Central memory CD8-positive, alpha-beta T cell (primary cell): ENCODE results near the gene ODAM.
"Not testable (repeated sequence)": the region's sequence is repeated elsewhere in the genome, so short reads cannot be mapped to it uniquely, and the experiment has no call there.

Experiments used
- ATAC-seq: fragments of 150-1000 bp; cut with Tn5 transposase; replicated peaks from 2 replicates; pipeline ENCODE4 v1.10.0; 2022; ENCODE audit warnings: mild to moderate bottlenecking, moderate FRiP score, moderate number of reproducible peaks; ENCODE audit not compliant: poor library complexity, severe bottlenecking; ENCODE audit errors: extremely low read depth
- DNase-seq, 2 donors: peaks; one replicate each; pipeline ENCODE4 v3.0.0; 2021; ENCODE audit warnings: low spot score in 2 of 2
- H3K27ac Mint-ChIP-seq: one replicate; pipeline ENCODE4 v1.8.0; 2022; ENCODE audit warnings: low read depth, mild to moderate bottlenecking, moderate library complexity, mixed read lengths
- H3K27me3 Mint-ChIP-seq: one replicate; pipeline ENCODE4 v1.8.0; 2022; ENCODE audit warnings: mixed read lengths
- H3K36me3 Mint-ChIP-seq: one replicate; pipeline ENCODE4 v1.8.0; 2022; ENCODE audit warnings: mild to moderate bottlenecking, moderate library complexity, mixed read lengths; ENCODE audit not compliant: insufficient read depth
- H3K4me1 Mint-ChIP-seq: one replicate; pipeline ENCODE4 v1.8.0; 2022; ENCODE audit warnings: mixed read lengths
- H3K4me3 Mint-ChIP-seq: one replicate; pipeline ENCODE4 v1.8.0; 2022; ENCODE audit warnings: mild to moderate bottlenecking, moderate library complexity, mixed read lengths
- H3K9me3 Mint-ChIP-seq: one replicate; pipeline ENCODE4 v1.8.0; 2022; ENCODE audit warnings: mixed read lengths

ODAM gene

DNA sequence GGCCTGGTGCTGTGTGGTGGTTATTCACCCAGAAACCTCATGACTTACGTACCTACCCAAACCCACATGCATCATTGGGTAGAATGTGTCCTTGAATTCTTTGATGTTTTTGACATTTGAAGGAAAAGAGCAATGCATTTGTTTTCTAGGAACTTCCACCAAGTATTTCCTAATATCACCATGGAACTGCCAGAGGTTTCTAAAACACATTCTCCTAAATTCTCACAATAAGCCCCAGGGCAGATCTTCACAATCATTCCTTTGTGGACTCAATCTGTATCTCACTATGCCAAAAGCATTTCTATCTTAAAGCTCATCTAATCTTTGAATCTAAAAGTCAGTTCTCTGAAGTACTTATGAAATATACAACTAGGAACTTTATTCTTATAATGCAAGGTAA lies 8.3 kb upstream of the ODAM start:
- H3K9me3 Mint-ChIP-seq: peaks cover 9% of the 10 kb centered on the region
- no peaks in the 10 kb centered on the region for H3K27me3 Mint-ChIP-seq
- no peaks in the 10 kb centered on the region for H3K36me3 Mint-ChIP-seq
- DNase-seq (no peak), ATAC-seq (no peak)
- no peaks in the 10 kb centered on the region for H3K4me1 Mint-ChIP-seq
- no peak overlapping the region for H3K4me3 Mint-ChIP-seq
- no peak overlapping the region for H3K27ac Mint-ChIP-seq

DNA sequence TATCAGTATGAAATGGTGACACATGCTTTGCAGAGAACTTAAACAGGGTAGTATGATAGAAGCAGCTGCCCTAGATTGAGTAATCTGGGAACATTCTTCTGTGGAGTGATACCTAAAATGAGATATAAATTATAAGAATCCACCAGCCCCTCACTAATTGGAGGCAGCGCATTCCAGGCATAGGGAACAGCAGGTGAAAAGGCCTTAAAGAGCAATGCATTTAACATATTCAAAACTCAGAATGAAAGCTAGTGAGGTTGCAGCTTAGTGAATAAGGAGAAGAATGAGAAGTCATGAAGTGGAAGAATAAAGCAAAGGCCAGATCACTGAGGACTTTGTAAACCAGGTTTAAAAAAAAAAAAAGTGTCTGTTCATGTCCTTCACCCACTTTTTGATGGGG lies 4.9 kb upstream of the ODAM start:
- Mint-ChIP-seq H3K4me1 (no peaks in the 10 kb centered on the region), H3K27me3 (no peaks in the 10 kb centered on the region), H3K4me3 (no peak overlapping the region), H3K9me3 (peaks cover 9% of the 10 kb centered on the region), H3K27ac (no peak overlapping the region), H3K36me3 (no peaks in the 10 kb centered on the region)
- ATAC-seq (no peak), DNase-seq (no peak)

DNA sequence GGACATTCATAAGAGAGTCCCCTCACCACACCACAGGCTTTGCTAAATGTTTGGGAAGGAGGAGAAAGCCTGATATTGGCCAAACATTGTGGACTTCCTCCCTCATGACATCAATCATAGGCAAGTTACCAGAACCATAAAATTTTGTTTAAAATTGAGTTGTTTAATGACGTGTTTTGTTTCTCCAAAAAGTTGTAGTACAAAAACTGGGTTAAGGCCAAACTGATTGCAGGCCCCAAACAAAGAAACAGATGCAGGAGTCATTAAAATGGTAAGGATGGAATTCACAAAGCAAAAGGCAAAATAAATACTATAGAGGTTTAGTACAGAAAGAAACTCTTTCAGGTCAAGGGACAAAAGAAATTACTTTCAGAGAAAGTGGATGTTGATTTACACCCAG lies 3.9 kb upstream of the ODAM start:
- no peak for DNase-seq
- Mint-ChIP-seq H3K4me3 (no peak overlapping the region), H3K36me3 (no peaks in the 10 kb centered on the region), H3K27me3 (no peaks in the 10 kb centered on the region), H3K9me3 (peaks cover under 1% of the 10 kb centered on the region), H3K4me1 (no peaks in the 10 kb centered on the region), H3K27ac (no peak overlapping the region)
- ATAC-seq: no peak

- Mint-ChIP-seq H3K4me3 (no peak overlapping the region), H3K36me3 (no peaks in the 10 kb centered on the region), H3K27ac (no peak overlapping the region), H3K9me3 (no peaks in the 10 kb centered on the region), H3K4me1 (no peaks in the 10 kb centered on the region), H3K27me3 (no peaks in the 10 kb centered on the region)
- no peak for ATAC-seq
- DNase-seq: no peak
Observed at GRCh38 chr4:70192895-70193294, 2.6 kb upstream of the ODAM start.

DNA sequence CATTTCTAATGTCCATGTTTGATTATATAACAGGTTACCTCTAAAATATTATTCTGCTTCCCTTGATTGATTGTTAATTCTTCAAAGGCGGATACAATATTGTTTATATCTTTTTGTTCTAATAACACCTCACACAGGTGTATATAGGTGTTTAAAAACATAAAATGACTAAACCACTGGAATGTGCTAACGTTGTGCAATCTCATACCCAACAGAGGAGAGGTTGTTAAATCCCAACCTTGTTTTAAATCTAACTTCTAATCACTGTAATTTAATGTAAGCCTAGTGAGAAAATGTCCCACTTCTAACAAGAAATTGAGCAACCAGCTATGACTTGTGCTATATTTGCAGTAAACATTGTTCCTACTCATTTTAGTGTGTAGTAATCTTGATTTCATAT lies 1.3 kb downstream of the ODAM start:
- ATAC-seq (no peak), DNase-seq (no peak)
- Mint-ChIP-seq H3K9me3 (no peaks in the 10 kb centered on the region), H3K36me3 (no peaks in the 10 kb centered on the region), H3K27ac (no peak overlapping the region), H3K4me1 (no peaks in the 10 kb centered on the region), H3K27me3 (no peaks in the 10 kb centered on the region), H3K4me3 (no peak overlapping the region)

DNA sequence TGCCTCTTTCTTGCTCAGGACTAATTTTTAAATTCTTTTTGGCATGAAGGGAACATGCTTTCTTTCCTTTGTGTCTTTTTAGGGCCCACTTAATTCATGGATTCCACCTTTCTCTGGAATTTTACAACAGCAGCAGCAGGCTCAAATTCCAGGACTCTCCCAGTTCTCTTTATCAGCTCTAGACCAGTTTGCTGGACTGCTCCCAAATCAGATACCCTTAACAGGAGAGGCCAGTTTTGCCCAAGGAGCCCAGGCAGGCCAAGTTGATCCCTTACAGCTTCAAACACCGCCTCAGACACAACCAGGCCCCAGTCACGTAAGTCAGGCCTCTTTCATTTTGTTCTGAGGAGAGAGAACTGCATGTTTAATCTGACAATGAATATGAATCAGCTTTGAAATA lies 2.3 kb downstream of the ODAM start:
- Mint-ChIP-seq H3K4me1 (no peaks in the 10 kb centered on the region), H3K4me3 (no peak overlapping the region), H3K36me3 (no peaks in the 10 kb centered on the region), H3K9me3 (no peaks in the 10 kb centered on the region), H3K27me3 (no peaks in the 10 kb centered on the region), H3K27ac (no peak overlapping the region)
- no peak for DNase-seq
- no peak for ATAC-seq

- no peak overlapping the region for H3K4me3 Mint-ChIP-seq
- H3K27ac Mint-ChIP-seq: no peak overlapping the region
- H3K9me3 Mint-ChIP-seq: peaks cover under 1% of the 10 kb centered on the region
- ATAC-seq: no peak
- H3K27me3 Mint-ChIP-seq: no peaks in the 10 kb centered on the region
- no peaks in the 10 kb centered on the region for H3K36me3 Mint-ChIP-seq
- DNase-seq: no peak
- H3K4me1 Mint-ChIP-seq: no peaks in the 10 kb centered on the region
Observed at GRCh38 chr4:70203601-70204000, 8.1 kb downstream of the ODAM start.

DNA sequence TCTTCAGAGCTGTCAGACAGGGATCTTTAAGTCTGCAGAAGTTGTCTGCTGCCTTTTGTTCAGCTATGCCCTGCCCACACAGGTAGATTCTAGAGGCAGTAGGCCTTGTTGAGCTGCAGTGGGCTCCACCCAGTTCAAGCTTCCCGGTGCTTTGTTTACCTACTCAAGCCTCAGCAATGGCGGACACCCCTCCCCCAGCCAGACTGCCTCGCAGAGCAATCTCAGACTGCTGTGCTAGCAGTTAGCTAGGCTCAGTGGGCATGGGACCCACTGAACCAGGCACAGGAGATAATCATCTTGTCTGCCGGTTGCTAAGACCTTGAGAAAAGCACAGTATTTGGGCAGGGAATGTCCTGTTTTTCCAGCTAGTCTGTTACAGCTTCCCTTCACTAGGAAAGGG lies 17.2 kb downstream of the ODAM start:
- not testable (repeated sequence) for H3K36me3 Mint-ChIP-seq, H3K27ac Mint-ChIP-seq, H3K4me3 Mint-ChIP-seq, H3K27me3 Mint-ChIP-seq, DNase-seq, ATAC-seq, H3K4me1 Mint-ChIP-seq
- peaks cover 29% of the 10 kb centered on the region for H3K9me3 Mint-ChIP-seq

DNA sequence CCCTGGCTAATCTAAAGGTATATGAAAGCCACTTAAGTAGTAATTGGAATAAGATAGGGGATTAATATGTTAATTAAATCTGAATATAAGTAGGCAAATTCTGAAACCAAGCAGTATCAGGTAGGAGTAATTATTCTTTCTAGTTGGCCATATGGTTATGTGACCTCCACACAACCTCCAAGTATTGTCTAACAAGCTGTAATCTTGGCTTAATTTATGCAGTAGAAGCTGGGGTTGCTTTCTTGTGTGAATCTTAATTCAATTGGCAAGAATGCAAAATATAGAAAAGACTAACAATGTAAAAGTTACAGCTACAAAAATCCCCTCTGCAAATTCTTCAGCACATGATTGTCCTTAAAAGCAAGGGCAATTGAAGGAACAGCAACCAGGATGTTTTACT lies 20.6 kb downstream of the ODAM start:
- H3K9me3 Mint-ChIP-seq: peaks cover 19% of the 10 kb centered on the region
- not testable (repeated sequence) for DNase-seq, H3K4me1 Mint-ChIP-seq, H3K4me3 Mint-ChIP-seq, H3K36me3 Mint-ChIP-seq, ATAC-seq, H3K27me3 Mint-ChIP-seq, H3K27ac Mint-ChIP-seq

GRCh38 chr4:70216550-70216949 lies 21.0 kb downstream of the ODAM start:
- not testable (repeated sequence) for H3K36me3 Mint-ChIP-seq, DNase-seq, H3K4me3 Mint-ChIP-seq, H3K4me1 Mint-ChIP-seq, H3K27ac Mint-ChIP-seq, ATAC-seq, H3K27me3 Mint-ChIP-seq
- peaks cover 17% of the 10 kb centered on the region for H3K9me3 Mint-ChIP-seq

GRCh38 chr4:70221389-70221788 lies 25.9 kb downstream of the ODAM start:
- not testable (repeated sequence) for H3K4me3 Mint-ChIP-seq, ATAC-seq, H3K9me3 Mint-ChIP-seq

GRCh38 chr4:70221818-70222217 lies 26.3 kb downstream of the ODAM start:
- DNase-seq, H3K4me3 Mint-ChIP-seq, H3K9me3 Mint-ChIP-seq, H3K36me3 Mint-ChIP-seq, H3K27me3 Mint-ChIP-seq, H3K27ac Mint-ChIP-seq, ATAC-seq, H3K4me1 Mint-ChIP-seq: not testable (repeated sequence)

More at GRCh38 chr4:70221389-70221788, 25.9 kb downstream of the ODAM start:
- not testable (repeated sequence) for H3K27me3 Mint-ChIP-seq, H3K4me1 Mint-ChIP-seq, H3K36me3 Mint-ChIP-seq, H3K27ac Mint-ChIP-seq, DNase-seq

GRCh38 chr4:70225824-70226223 lies 30.3 kb downstream of the ODAM start, which contains the start of gene FDCSP:
FDCSP (plus strand) TSS chr4:70226124; CDS start chr4:70231195, 5,071 bp downstream.
- H3K4me3 Mint-ChIP-seq: no peak within 1 kb of the TSS
- H3K4me1 Mint-ChIP-seq: no peaks in the 10 kb centered on the region
- H3K9me3 Mint-ChIP-seq: peaks cover 5% of the 10 kb centered on the region
- H3K27me3 Mint-ChIP-seq: no peaks in the 10 kb centered on the region
- no peaks in the 10 kb centered on the region for H3K36me3 Mint-ChIP-seq
- ATAC-seq (no peak), DNase-seq (no peak)
- no peak within 1 kb of the TSS for H3K27ac Mint-ChIP-seq

- Mint-ChIP-seq H3K4me3 (no peak overlapping the region), H3K36me3 (no peaks in the 10 kb centered on the region), H3K27ac (no peak overlapping the region), H3K9me3 (peaks cover 10% of the 10 kb centered on the region), H3K4me1 (no peaks in the 10 kb centered on the region), H3K27me3 (no peaks in the 10 kb centered on the region)
- ATAC-seq (no peak), DNase-seq (no peak)
Observed at GRCh38 chr4:70236125-70236524, 40.6 kb downstream of the ODAM start.
